Left lung (tissue), 10 donors: Measurements from ENCODE around the gene XXYLT1. TPM values are rescaled to one million over a fixed set of nuclear protein-coding genes. Genes with fewer than 3 reads are reported as not detected.
A peak's percentile ranks its signal among the peaks of the same experiment; 100 is the strongest.

Experiments
- ATAC-seq: fragments of 200-7000 bp; cut with Tn5 transposase; one replicate; pipeline ENCODE4 v1.9.1; 2020; ENCODE audit warnings: moderate library complexity
- DNase-seq, 4 donors: peaks; one replicate each; pipeline ENCODE4 v3.0.0-alpha.2; 2013 to 2020
- H3K27ac ChIP-seq, 2 donors: fragments of 200-600 bp; sonication (generic) in 1 of 2; one replicate each; pipeline versions ENCODE4 v1.5.0 to v1.8.0; 2020 to 2021
- H3K27me3 ChIP-seq, 2 donors: fragments of 200-600 bp; sonication (generic) in 1 of 2; one replicate each; pipeline versions ENCODE4 v1.5.0 to v1.8.0; 2020 to 2021
- H3K36me3 ChIP-seq, 2 donors: fragments of 200-600 bp; sonication (generic) in 1 of 2; one replicate each; pipeline versions ENCODE4 v1.5.0 to v1.8.0; 2020 to 2021
- H3K4me1 ChIP-seq, 2 donors: fragments of 200-600 bp; one replicate each; pipeline ENCODE4 v1.8.0; 2021
- H3K4me3 ChIP-seq, 2 donors: fragments of 200-600 bp; sonication (generic) in 1 of 2; one replicate each; pipeline versions ENCODE4 v1.5.0 to v1.8.0; 2020 to 2021; ENCODE audit warnings: mild to moderate bottlenecking in 1 of 2
- H3K9me3 ChIP-seq, 2 donors: fragments of 200-600 bp; sonication (generic) in 1 of 2; one replicate each; pipeline versions ENCODE4 v1.5.0 to v1.8.0; 2020 to 2021
- intact Hi-C, 2 donors: fragments of 100-400 bp; cut with DNase I; formaldehyde crosslinking; loops; one replicate each; pipeline versions ENCODE4 v1.11.2 to v1.14.2; 2022
- polyA plus RNA-seq, 6 donors: library from polyadenylated mRNA; unstranded; fragments of 120-200 nt; gene quantifications; one replicate each; pipeline ENCODE4 v1.2.1, GENCODE V29; 2013; ENCODE audit not compliant: insufficient read length in 6 of 6
- total RNA-seq, 2 donors: library from RNA; stranded (reverse); fragmentation: NEBNext Ultra II Directional; extraction: Animal tissue kit (Norgen Biotek cat#: 25700); gene quantifications; one replicate each; pipeline ENCODE4 v1.2.1, GENCODE V29; 2021
- TF ChIP-seq, protein P1 (sequence below), 2 donors: fragments of 200-600 bp; sonication (generic) in 1 of 2; IDR thresholded peaks; one replicate each; pipeline versions ENCODE4 v1.5.0 to v1.8.0; 2021; ENCODE audit warnings: antibody characterized with exemption in 2 of 2
- donor health status: DM: no; HTN: yes; CAD: no.
- donor health status: DM: no; HTN: no; CAD: no.

XXYLT1 gene
- total and polyA plus RNA-seq, 8 donors, result 11.3 to 31.1 (median 25.5) TPM

- Histone ChIP-seq H3K36me3 (no peaks in the 10 kb centered on the region), H3K27me3 (no peaks in the 10 kb centered on the region), H3K4me1 (peaks cover 13 to 42% of the 10 kb centered on the region in 2 donors), H3K9me3 (no peaks in the 10 kb centered on the region), H3K27ac (no peak overlapping the region), H3K4me3 (no peak overlapping the region)
- ATAC-seq, result no peak
- DNase-seq, result no peak
- TF ChIP-seq, protein P1, sequence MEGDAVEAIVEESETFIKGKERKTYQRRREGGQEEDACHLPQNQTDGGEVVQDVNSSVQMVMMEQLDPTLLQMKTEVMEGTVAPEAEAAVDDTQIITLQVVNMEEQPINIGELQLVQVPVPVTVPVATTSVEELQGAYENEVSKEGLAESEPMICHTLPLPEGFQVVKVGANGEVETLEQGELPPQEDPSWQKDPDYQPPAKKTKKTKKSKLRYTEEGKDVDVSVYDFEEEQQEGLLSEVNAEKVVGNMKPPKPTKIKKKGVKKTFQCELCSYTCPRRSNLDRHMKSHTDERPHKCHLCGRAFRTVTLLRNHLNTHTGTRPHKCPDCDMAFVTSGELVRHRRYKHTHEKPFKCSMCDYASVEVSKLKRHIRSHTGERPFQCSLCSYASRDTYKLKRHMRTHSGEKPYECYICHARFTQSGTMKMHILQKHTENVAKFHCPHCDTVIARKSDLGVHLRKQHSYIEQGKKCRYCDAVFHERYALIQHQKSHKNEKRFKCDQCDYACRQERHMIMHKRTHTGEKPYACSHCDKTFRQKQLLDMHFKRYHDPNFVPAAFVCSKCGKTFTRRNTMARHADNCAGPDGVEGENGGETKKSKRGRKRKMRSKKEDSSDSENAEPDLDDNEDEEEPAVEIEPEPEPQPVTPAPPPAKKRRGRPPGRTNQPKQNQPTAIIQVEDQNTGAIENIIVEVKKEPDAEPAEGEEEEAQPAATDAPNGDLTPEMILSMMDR (IDR thresholded peaks at IDR 0.05), result no peak
- intact Hi-C loops, result no loop called here
Observed at GRCh38 chr3:195267096-195267495, 3.9 kb downstream of the XXYLT1 start.

DNA sequence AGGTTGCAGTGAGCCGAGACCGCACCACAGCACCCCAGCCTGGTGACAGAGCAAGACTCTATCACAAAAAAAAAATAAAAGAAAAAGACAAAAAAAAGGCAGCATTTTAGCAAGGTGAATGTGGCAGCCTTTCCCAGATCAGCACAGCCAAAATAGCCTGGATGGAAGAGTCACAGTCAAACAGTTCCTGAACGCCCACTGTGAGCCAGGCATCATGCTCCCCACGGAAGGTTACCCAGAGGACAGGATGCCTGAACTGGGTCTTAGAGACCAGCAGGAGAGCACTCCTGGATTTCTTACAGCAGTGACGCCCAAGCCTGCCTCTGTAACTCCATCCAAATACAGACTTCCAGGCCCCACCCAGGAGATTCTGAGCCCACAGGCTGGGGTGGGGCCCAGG lies 4.5 kb downstream of the XXYLT1 start:
- DNase-seq (no peak), ATAC-seq (no peak)
- H3K27me3 ChIP-seq, result no peaks in the 10 kb centered on the region
- H3K4me3 ChIP-seq, result no peak overlapping the region
- intact Hi-C loops, result no loop called here
- H3K27ac ChIP-seq, result no peak overlapping the region
- no peaks in the 10 kb centered on the region for H3K36me3 ChIP-seq
- H3K4me1 ChIP-seq, result peaks cover 13 to 36% of the 10 kb centered on the region in 2 donors
- no peaks in the 10 kb centered on the region for H3K9me3 ChIP-seq
- TF ChIP-seq, protein P1 (IDR thresholded peaks at IDR 0.05), result no peak

GRCh38 chr3:195265363-195265976 lies 5.5 kb downstream of the XXYLT1 start:
- intact Hi-C loops, result no loop called here
- DNase-seq (peak in 1 of 4 donors; percentile 41), ATAC-seq (no peak)
- TF ChIP-seq, protein P1 (IDR thresholded peaks at IDR 0.05), result no peak
- Histone ChIP-seq H3K36me3 (no peaks in the 10 kb centered on the region), H3K27me3 (no peaks in the 10 kb centered on the region), H3K27ac (no peak overlapping the region), H3K4me1 (peaks cover 17 to 44% of the 10 kb centered on the region in 2 donors), H3K4me3 (no peak overlapping the region), H3K9me3 (no peaks in the 10 kb centered on the region)

GRCh38 chr3:195263925-195264600 lies 6.9 kb downstream of the XXYLT1 start:
- H3K36me3 ChIP-seq, result no peaks in the 10 kb centered on the region
- H3K27me3 ChIP-seq, result no peaks in the 10 kb centered on the region
- TF ChIP-seq, protein P1 (IDR thresholded peaks at IDR 0.05), result no peak
- DNase-seq (peak in 1 of 4 donors; percentile 58), ATAC-seq (no peak)
- H3K4me3 ChIP-seq, result no peak overlapping the region
- peak overlapping the region in 1 of 2 donors; percentile 42 for H3K27ac ChIP-seq
- peaks cover 11 to 40% of the 10 kb centered on the region in 2 donors for H3K4me1 ChIP-seq
- no peaks in the 10 kb centered on the region for H3K9me3 ChIP-seq
- intact Hi-C loops, result no loop called here

DNA sequence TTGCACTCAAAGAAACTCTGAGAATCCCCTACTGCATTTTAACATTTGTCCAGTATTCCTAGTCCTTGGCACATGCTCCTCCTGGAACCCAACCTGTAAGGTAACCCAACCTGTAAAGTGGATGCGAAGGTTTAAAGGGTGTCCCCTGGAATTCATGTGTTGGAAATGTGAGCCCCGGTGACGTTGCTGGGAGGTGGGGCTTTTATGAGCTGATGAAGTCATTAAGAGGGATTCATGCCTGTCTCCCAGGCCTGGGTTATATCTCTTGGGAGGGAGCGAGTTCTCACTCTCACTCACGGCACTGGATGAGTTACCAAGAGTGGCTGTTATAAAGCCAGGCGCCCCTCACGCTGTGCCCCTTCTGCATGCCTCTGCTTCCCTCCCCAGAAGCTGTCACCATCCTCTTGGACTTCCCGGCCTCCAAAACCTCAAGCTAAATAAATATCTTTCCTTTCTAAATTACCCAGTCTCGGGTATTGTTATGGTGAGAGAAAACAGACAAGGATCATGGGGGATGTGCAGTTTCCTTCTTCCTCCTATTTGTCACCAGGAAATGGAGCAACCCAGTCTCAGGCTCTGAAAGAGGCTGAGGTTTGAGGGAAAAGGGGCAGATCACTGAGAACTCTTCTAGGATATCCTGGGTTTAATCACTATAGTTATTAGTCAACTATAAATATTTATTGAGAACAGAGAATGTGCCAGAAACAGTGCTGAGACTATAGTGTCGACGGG lies 7.6 kb downstream of the XXYLT1 start:
- no peak for ATAC-seq
- Histone ChIP-seq H3K27me3 (no peaks in the 10 kb centered on the region), H3K27ac (peak overlapping the region in 1 of 2 donors; percentile 42), H3K36me3 (no peaks in the 10 kb centered on the region), H3K9me3 (no peaks in the 10 kb centered on the region), H3K4me3 (no peak overlapping the region), H3K4me1 (peaks cover 12 to 44% of the 10 kb centered on the region in 2 donors)
- DNase-seq, result peak in 1 of 4 donors; percentile 16
- intact Hi-C loops, result no loop called here
- TF ChIP-seq, protein P1 (IDR thresholded peaks at IDR 0.05), result no peak
